Effector memory CD4-positive, alpha-beta T cell (primary cell): ENCODE results near the gene TAS2R60.
"Not testable (repeated sequence)": the region's sequence is repeated elsewhere in the genome, so short reads cannot be mapped to it uniquely, and the experiment has no call there.

ENCODE experiments used
- DNase-seq, 3 donors: peaks; one replicate each; pipeline ENCODE4 v3.0.0-alpha.2; 2020
- H3K27ac ChIP-seq: 2 replicates; pipeline ENCODE4 v1.7.0; 2013; ENCODE audit warnings: mild to moderate bottlenecking, low read length, moderate library complexity; ENCODE audit not compliant: insufficient read depth, poor library complexity, severe bottlenecking
- H3K27me3 ChIP-seq: replicated peaks from 2 replicates; pipeline ENCODE4 v1.7.0; 2013; ENCODE audit warnings: mild to moderate bottlenecking, low read length; ENCODE audit not compliant: insufficient read depth, control insufficient read depth, poor library complexity, severe bottlenecking
- H3K36me3 ChIP-seq: 2 replicates; pipeline ENCODE4 v1.7.0; 2013; ENCODE audit warnings: mild to moderate bottlenecking, low read length, moderate library complexity; ENCODE audit not compliant: control insufficient read depth, insufficient read depth
- H3K4me1 ChIP-seq: 2 replicates; pipeline ENCODE4 v1.7.0; 2013; ENCODE audit warnings: low read length, mild to moderate bottlenecking; ENCODE audit not compliant: control insufficient read depth, insufficient read depth, poor library complexity, severe bottlenecking
- H3K4me3 ChIP-seq: 2 replicates; pipeline ENCODE4 v1.7.0; 2013; ENCODE audit warnings: low read length, low read depth, mild to moderate bottlenecking; ENCODE audit not compliant: insufficient read depth, poor library complexity, severe bottlenecking
- H3K9me3 ChIP-seq: 2 replicates; pipeline ENCODE4 v1.7.0; 2013; ENCODE audit warnings: mild to moderate bottlenecking, low read length, moderate library complexity; ENCODE audit not compliant: control insufficient read depth

Gene TAS2R60

GRCh38 chr7:143467724-143468123, 24.5 kb downstream of the TAS2R60 start:
- no peak for DNase-seq
- no peak overlapping the region for H3K27ac ChIP-seq
- no peak overlapping the region for H3K4me3 ChIP-seq
- H3K4me1 ChIP-seq: no peaks in the 10 kb centered on the region
- no peaks in the 10 kb centered on the region for H3K9me3 ChIP-seq
- H3K36me3 ChIP-seq: no peaks in the 10 kb centered on the region
- no peaks in the 10 kb centered on the region for H3K27me3 ChIP-seq

DNA sequence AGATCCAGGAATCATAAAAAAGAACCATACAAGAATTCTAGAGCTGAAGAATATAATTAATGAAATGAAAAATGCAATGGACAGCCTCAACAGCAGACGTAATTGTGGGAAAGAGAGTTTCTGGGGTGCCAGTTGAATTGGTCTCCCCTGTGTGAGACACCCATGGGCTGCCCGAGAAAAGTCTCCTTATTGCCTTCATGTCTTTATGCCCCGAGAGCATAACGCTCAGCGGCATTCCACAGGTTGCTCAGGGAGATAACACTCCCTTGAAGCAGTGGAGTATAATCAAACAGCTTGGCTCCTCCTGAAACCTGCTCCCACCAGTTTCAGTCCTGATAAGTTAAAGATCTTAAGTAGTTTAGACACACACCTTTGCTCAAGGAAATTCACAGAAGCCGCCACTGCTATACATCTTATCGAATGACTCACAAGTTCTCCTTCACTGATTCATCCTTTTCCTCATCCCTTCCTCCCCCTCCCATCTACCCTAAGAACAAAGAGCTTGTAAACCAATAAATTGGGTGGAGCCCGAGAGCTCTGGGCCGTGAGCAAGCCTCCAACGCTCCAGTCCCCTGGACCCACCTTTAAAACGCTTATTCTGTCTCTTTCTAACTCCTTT, 28.9 kb downstream of the TAS2R60 start:
- not testable (repeated sequence) for H3K4me3 ChIP-seq, H3K27ac ChIP-seq, H3K36me3 ChIP-seq, DNase-seq, H3K9me3 ChIP-seq, H3K27me3 ChIP-seq, H3K4me1 ChIP-seq

DNA sequence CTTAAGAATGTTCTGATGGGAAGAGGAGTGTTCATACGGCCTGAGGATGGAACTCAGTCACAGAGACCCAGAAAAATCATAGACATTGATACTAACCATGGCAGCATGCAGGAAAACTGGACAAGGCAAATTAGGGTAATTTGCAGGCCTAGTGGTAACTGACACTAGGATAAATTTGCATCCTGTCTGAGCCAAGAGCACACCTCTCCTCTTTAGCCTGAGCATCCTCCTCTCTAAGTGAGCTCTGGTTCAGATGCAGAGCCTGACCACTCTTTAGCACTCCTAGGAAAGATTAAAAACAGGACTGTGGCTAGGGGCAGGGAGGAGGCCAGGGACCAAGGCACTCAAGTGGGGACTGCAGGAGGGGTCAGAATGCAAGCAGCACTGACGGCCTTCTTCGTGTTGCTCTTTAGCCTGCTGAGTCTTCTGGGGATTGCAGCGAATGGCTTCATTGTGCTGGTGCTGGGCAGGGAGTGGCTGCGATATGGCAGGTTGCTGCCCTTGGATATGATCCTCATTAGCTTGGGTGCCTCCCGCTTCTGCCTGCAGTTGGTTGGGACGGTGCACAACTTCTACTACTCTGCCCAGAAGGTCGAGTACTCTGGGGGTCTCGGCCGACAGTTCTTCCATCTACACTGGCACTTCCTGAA, 34.4 kb downstream of the TAS2R60 start, which contains the start of gene TAS2R41:
TSS of gene TAS2R41 (plus strand) at position 373 of the 650 bp plus-strand sequence. CDS start at position 373, 0 bp downstream.
- H3K36me3 ChIP-seq: no peaks in the 10 kb centered on the region
- no peak within 1 kb of the TSS for H3K4me3 ChIP-seq
- no peaks in the 10 kb centered on the region for H3K27me3 ChIP-seq
- H3K4me1 ChIP-seq: no peaks in the 10 kb centered on the region
- H3K9me3 ChIP-seq: no peaks in the 10 kb centered on the region
- DNase-seq: no peak
- no peak within 1 kb of the TSS for H3K27ac ChIP-seq

DNA sequence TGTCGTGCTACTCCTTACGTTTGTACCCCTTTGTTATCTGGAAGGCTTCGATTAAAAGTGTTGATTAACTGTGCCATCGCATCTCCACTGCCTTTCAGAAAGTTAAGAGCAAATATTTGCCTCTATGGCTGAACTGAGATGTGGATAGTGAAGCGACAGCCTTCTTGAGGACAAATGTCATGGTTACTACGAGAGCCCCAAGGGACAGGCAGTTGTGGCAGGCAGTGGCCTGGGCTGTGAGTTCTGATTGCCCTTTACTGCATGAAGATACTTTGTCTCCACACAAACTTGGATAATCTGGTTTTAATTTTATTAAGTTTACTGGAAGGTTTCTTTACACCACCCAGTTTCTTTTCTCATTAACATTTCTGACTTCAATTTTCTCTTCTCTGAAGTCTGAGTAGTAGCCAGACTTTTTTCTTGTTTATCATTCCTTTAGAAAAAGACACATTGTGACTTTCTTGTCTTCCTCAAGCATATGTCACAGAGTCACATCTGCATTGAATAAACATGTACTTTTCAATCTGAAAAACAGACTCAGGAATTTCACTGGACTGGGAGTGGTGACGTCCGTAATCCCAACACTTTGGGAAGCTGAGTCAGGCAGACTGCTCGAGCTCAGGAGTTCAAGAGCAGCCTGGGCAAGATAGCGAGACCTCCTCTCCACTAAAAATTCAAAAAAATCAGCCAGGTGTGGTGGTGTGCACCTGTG, 36.0 kb downstream of the TAS2R60 start:
- Histone ChIP-seq H3K4me1 (no peaks in the 10 kb centered on the region), H3K36me3 (no peaks in the 10 kb centered on the region), H3K4me3 (no peak overlapping the region), H3K27me3 (no peaks in the 10 kb centered on the region), H3K9me3 (no peaks in the 10 kb centered on the region), H3K27ac (no peak overlapping the region)
- no peak for DNase-seq

DNA sequence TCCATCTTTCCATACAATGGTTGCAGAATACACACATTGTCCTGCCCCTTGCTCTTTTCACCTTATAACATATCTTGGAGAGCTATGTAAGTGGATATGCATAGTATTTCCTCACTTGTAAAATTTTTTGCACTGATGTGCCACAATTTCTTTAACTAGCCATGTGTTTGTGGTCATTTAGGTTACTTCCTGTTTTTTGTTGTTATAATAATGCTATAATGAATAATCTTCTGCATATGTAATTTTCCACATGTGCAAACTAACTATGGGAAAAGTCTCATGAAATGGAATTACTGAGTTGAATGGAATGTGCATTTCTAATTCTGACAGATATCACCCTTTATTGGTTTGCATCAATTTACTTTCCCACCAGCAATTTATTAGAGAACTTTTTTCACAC, 37.2 kb downstream of the TAS2R60 start:
- Histone ChIP-seq H3K27ac (no peak overlapping the region), H3K4me3 (no peak overlapping the region)

GRCh38 chr7:143484119-143484518, 40.9 kb downstream of the TAS2R60 start:
- Histone ChIP-seq H3K4me1 (no peaks in the 10 kb centered on the region), H3K9me3 (no peaks in the 10 kb centered on the region), H3K36me3 (no peaks in the 10 kb centered on the region), H3K27me3 (no peaks in the 10 kb centered on the region), H3K4me3 (no peak overlapping the region), H3K27ac (no peak overlapping the region)
- DNase-seq: no peak

More for the DNA sequence above, 37.2 kb downstream of the TAS2R60 start:
- H3K36me3 ChIP-seq: no peaks in the 10 kb centered on the region
- H3K27me3 ChIP-seq: no peaks in the 10 kb centered on the region
- H3K4me1 ChIP-seq: no peaks in the 10 kb centered on the region
- no peaks in the 10 kb centered on the region for H3K9me3 ChIP-seq
- no peak for DNase-seq

GRCh38 chr7:143485094-143485493, 41.8 kb downstream of the TAS2R60 start:
- Histone ChIP-seq H3K27ac (no peak overlapping the region), H3K36me3 (no peaks in the 10 kb centered on the region), H3K4me1 (no peaks in the 10 kb centered on the region), H3K27me3 (no peaks in the 10 kb centered on the region), H3K9me3 (no peaks in the 10 kb centered on the region), H3K4me3 (no peak overlapping the region)
- DNase-seq: no peak

DNA sequence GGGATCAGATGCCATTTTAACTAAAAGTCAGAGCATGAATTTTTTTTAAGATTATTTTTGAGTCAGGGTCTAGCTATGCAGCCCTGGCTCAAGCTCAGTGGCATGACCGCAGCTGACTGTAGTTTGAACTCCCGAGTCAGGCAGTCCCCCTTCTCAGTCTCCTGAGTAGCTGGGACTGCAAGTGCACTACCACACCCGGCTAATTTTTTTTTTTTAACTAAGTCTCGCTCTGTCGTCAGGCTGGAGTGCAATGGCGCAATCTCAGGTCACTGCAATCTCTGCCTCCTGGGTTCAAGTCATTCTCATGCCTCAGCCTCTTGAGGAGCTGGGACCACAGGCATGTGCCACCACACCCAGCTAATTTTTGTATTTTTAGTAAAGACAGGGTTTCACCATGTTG, 42.2 kb downstream of the TAS2R60 start:
- H3K4me3 ChIP-seq: no peak overlapping the region
- H3K4me1 ChIP-seq: no peaks in the 10 kb centered on the region
- H3K36me3 ChIP-seq: no peaks in the 10 kb centered on the region
- no peaks in the 10 kb centered on the region for H3K27me3 ChIP-seq
- H3K27ac ChIP-seq: no peak overlapping the region
- H3K9me3 ChIP-seq: no peaks in the 10 kb centered on the region
- no peak for DNase-seq

- H3K9me3 ChIP-seq, DNase-seq, H3K36me3 ChIP-seq, H3K4me3 ChIP-seq, H3K27ac ChIP-seq, H3K4me1 ChIP-seq, H3K27me3 ChIP-seq: not testable (repeated sequence)
These were observed 43.0 kb downstream of the TAS2R60 start for GRCh38 chr7:143486266-143486665.

DNA sequence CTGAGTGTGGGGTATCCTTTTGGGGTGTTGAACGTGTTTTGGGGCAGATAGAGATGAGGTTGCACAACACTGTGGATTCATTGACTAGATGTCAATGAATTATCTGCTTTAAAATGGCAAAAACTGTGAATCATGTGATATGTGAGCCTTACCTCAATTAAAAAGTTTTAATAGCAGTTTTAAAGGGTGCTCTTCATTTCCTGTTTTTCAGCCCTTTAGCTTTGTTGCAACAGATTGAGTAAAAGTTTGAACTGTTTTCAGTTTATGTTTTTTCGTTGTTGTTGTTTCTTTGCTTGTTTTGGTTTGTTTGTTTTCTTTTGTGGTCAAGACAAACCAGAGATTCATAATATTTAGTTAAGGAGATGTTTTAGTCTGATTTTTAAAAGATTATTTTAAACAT, 43.8 kb downstream of the TAS2R60 start:
- Histone ChIP-seq H3K9me3 (no peaks in the 10 kb centered on the region), H3K27me3 (no peaks in the 10 kb centered on the region), H3K4me1 (no peaks in the 10 kb centered on the region), H3K4me3 (no peak overlapping the region), H3K27ac (no peak overlapping the region), H3K36me3 (no peaks in the 10 kb centered on the region)
- no peak for DNase-seq
